Lung (tissue), 12 donors: ENCODE measurements around the gene VOPP1. TPM values are rescaled to one million over a fixed set of nuclear protein-coding genes. Genes with fewer than 3 reads are reported as not detected.

Experiments
- ATAC-seq: fragments of 200-7000 bp; cut with Tn5 transposase; one replicate; pipeline ENCODE4 v1.9.1; 2020; ENCODE audit warnings: moderate number of reproducible peaks; ENCODE audit not compliant: insufficient read depth, low FRiP score
- DNase-seq, 3 donors: peaks; one replicate each; pipeline ENCODE4 v3.0.0-alpha.2; 2013 to 2017
- H3K27ac ChIP-seq, 2 donors: one replicate each; pipeline ENCODE4 v1.5.1; 2013; ENCODE audit warnings: mild to moderate bottlenecking in 2 of 2, moderate library complexity in 2 of 2, control low read depth in 1 of 2, inconsistent platforms in 1 of 2, low read depth in 1 of 2, low read length in 1 of 2
- H3K27me3 ChIP-seq, 3 donors: one replicate each; pipeline ENCODE4 v1.5.1; 2013; ENCODE audit warnings: low read length in 2 of 3; ENCODE audit not compliant: control insufficient read depth in 3 of 3, insufficient read depth in 3 of 3
- H3K36me3 ChIP-seq, 4 donors: one replicate each; pipeline ENCODE4 v1.5.1; 2013; ENCODE audit warnings: low read length in 4 of 4, mild to moderate bottlenecking in 1 of 4, moderate library complexity in 1 of 4; ENCODE audit not compliant: control insufficient read depth in 4 of 4, insufficient read depth in 4 of 4
- H3K4me1 ChIP-seq, 5 donors: one replicate each; pipeline ENCODE4 v1.5.1; 2013; ENCODE audit warnings: low read length in 5 of 5, mild to moderate bottlenecking in 2 of 5, moderate library complexity in 1 of 5; ENCODE audit not compliant: control insufficient read depth in 5 of 5, insufficient read depth in 5 of 5
- H3K4me3 ChIP-seq: one replicate; pipeline ENCODE4 v1.5.1; 2013; ENCODE audit warnings: mild to moderate bottlenecking, control low read depth, moderate library complexity
- H3K9ac ChIP-seq, 2 donors: one replicate each; pipeline ENCODE4 v1.5.1; 2013; ENCODE audit warnings: low read length in 2 of 2, control low read depth in 1 of 2; ENCODE audit not compliant: insufficient read depth in 1 of 2
- H3K9me3 ChIP-seq, 4 donors: one replicate each; pipeline ENCODE4 v1.5.1; 2013; ENCODE audit warnings: low read length in 3 of 4, mild to moderate bottlenecking in 1 of 4, moderate library complexity in 1 of 4; ENCODE audit not compliant: control insufficient read depth in 4 of 4, insufficient read depth in 3 of 4
- WGBS, 2 donors: extraction: QIAGEN DNeasy Blood & Tissue Kit; methylation state at CpG; one replicate each; pipeline ENCODE4 v1.1.7; 2013; 5-methylcytosine and 5-hydroxymethylcytosine counted together
- polyA plus RNA-seq, 2 donors: library from polyadenylated mRNA; stranded (reverse); fragments of 200-250 nt; gene quantifications; one replicate each; pipeline ENCODE4 v1.2.1, GENCODE V29; 2013
- total RNA-seq, 2 donors: library from RNA; depleted of rRNA in 1 of 2; stranded (reverse); fragments of >200 nt in 1 of 2; gene quantifications; one replicate each; pipeline ENCODE4 v1.2.1, GENCODE V29; 2014 to 2021
- TF ChIP-seq, protein P1 (sequence below): IDR thresholded peaks from 2 replicates; pipeline ENCODE4 v1.5.1; 2012; ENCODE audit warnings: mild to moderate bottlenecking; ENCODE audit errors: control extremely low read depth, extremely low read depth
- donor health status: control.
- donor health status: control.
- donor health status: Bipolar disorder and iron deficiency.
- donor health status: healthy.
- donor health status: DM: yes; HTN: yes; CAD: no.

VOPP1 gene
- total and polyA plus RNA-seq, 4 donors: 25.8 to 64.0 (median 38.0) TPM

DNA sequence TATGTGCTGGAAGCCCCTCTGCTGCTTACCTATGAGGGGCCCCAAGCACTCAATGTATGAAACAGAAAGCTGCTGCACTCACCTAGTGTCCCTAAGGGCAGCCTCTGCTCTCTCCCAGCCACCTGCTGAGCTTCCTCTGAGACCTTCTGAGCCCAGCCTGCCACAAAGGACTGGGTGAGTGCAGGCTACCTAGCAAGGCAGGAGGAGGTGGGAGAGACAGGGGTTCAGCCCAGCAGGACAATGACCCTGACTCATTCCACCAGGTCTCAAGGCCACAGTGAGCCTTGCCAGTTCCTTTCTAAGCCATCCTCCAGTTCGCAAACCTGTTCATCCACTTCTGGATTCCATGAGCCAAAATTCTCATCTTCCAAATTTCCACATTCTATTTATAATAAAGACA is 16.3 kb downstream of the VOPP1 start:
- H3K9ac ChIP-seq: no peak overlapping the region
- no peak for DNase-seq
- 93 to 96% methylated on average over 1 of the region's 1 CpG for WGBS, 2 donors

DNA sequence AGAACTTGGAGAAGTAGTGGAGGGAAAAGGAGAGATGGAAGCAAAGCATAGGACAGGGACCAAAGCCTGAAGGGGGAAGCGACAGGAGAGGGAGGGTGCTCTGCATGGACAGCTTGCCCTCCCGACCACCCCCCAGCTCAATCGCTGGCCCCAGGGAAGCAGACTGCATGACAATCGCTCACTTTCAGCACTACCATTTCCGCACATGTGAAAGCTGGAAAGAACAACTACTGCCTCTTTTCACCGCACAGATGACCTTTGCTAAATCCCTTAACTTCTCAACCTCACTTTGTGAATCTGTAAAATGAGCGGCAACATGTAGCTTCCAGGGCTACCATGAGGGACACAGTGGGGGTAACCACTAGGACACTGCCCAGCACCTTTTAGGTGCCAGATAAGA is 17.1 kb downstream of the VOPP1 start:
- H3K9ac ChIP-seq: no peak overlapping the region
- TF ChIP-seq, protein P1, sequence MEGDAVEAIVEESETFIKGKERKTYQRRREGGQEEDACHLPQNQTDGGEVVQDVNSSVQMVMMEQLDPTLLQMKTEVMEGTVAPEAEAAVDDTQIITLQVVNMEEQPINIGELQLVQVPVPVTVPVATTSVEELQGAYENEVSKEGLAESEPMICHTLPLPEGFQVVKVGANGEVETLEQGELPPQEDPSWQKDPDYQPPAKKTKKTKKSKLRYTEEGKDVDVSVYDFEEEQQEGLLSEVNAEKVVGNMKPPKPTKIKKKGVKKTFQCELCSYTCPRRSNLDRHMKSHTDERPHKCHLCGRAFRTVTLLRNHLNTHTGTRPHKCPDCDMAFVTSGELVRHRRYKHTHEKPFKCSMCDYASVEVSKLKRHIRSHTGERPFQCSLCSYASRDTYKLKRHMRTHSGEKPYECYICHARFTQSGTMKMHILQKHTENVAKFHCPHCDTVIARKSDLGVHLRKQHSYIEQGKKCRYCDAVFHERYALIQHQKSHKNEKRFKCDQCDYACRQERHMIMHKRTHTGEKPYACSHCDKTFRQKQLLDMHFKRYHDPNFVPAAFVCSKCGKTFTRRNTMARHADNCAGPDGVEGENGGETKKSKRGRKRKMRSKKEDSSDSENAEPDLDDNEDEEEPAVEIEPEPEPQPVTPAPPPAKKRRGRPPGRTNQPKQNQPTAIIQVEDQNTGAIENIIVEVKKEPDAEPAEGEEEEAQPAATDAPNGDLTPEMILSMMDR: no peak
- H3K27ac ChIP-seq: no peak overlapping the region
- H3K4me1 ChIP-seq: peaks cover 0 to 26% (median 8%) of the 10 kb centered on the region in 5 donors
- no peaks in the 10 kb centered on the region for H3K36me3 ChIP-seq
- no peak overlapping the region for H3K4me3 ChIP-seq
- peaks cover 0 to 2% (median 0%) of the 10 kb centered on the region in 4 donors for H3K9me3 ChIP-seq
- WGBS, 2 donors: 96 to 97% methylated on average over 7 of the region's 7 CpGs
- DNase-seq (no peak), ATAC-seq (no peak)
- H3K27me3 ChIP-seq: no peaks in the 10 kb centered on the region

More for the DNA sequence above, 16.3 kb downstream of the VOPP1 start:
- Histone ChIP-seq H3K9me3 (peaks cover 0 to 2% (median 0%) of the 10 kb centered on the region in 4 donors), H3K36me3 (no peaks in the 10 kb centered on the region), H3K27ac (no peak overlapping the region), H3K4me1 (peaks cover 0 to 26% (median 8%) of the 10 kb centered on the region in 5 donors), H3K4me3 (no peak overlapping the region), H3K27me3 (no peaks in the 10 kb centered on the region)
- no peak for ATAC-seq
- TF ChIP-seq, protein P1: no peak

DNA sequence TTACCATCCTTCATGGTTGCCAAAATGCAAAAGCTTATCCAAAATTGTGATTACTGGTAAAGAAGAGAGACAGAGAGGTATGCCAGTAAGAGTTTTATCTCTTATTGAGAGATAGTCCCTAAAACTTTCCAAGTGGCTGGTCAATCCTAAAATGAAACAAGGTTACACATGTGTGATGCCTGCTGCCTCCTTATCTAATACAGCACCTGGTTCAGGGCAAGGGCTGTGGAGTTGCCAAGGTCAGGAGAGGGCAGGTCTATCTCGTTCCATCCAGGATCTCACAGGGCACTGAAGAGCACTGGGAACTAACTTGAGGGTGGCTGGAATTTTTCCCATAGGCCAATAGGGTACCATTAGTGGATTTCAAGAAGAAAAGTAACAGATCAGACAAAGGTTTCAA is 18.3 kb downstream of the VOPP1 start:
- TF ChIP-seq, protein P1: no peak
- no peak overlapping the region for H3K4me3 ChIP-seq
- H3K9ac ChIP-seq: no peak overlapping the region
- ATAC-seq: no peak
- H3K36me3 ChIP-seq: no peaks in the 10 kb centered on the region
- 65 to 75% methylated on average over 1 of the region's 1 CpG for WGBS, 2 donors
- no peaks in the 10 kb centered on the region for H3K27me3 ChIP-seq
- peaks cover 0 to 2% (median 0%) of the 10 kb centered on the region in 4 donors for H3K9me3 ChIP-seq
- H3K27ac ChIP-seq: no peak overlapping the region
- peaks cover 0 to 26% (median 12%) of the 10 kb centered on the region in 5 donors for H3K4me1 ChIP-seq
- no peak for DNase-seq

DNA sequence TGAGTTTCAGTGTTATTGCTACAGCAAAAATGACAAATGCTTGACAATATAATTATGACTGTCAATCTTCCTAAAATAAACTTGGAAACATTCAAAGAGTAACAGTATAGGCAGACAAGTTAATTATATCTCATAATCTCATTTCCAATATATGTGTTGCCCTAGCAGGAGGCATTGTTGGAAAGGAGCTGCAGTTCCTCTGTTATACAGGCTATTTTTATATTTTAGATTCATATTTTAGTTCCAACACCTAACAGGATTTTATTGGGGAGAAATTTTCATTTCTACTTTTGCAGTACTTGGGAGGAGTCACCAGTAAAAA is 19.3 kb downstream of the VOPP1 start:
- Histone ChIP-seq H3K27ac (no peak overlapping the region), H3K9ac (no peak overlapping the region)

More for the DNA sequence above, 19.3 kb downstream of the VOPP1 start:
- Histone ChIP-seq H3K27me3 (no peaks in the 10 kb centered on the region), H3K4me1 (peaks cover 0 to 26% (median 15%) of the 10 kb centered on the region in 5 donors), H3K4me3 (no peak overlapping the region), H3K36me3 (no peaks in the 10 kb centered on the region), H3K9me3 (peaks cover 0 to 2% (median 0%) of the 10 kb centered on the region in 4 donors)
- ATAC-seq: no peak
- no peak for DNase-seq
- TF ChIP-seq, protein P1: no peak
